Fibroblast of villous mesenchyme (primary cell): Measurements from ENCODE around the gene VGLL4. TPM values are rescaled to one million over a fixed set of nuclear protein-coding genes. Genes with fewer than 3 reads are reported as not detected.

Source experiments
- DNase-seq: peaks from one replicate; pipeline ENCODE4 v3.0.0-alpha.2; 2010; ENCODE audit warnings: low read depth
- H3K4me3 ChIP-seq: 2 replicates; pipeline ENCODE4 v1.5.1; 2011; ENCODE audit warnings: low read depth, mild to moderate bottlenecking, low read length
- total RNA-seq: library from RNA; depleted of rRNA; stranded (reverse); fragments of >200 nt; gene quantifications from 2 replicates; pipeline ENCODE4 v1.2.3, GENCODE V29; 2012
- TF ChIP-seq, protein P1 (sequence below): IDR thresholded peaks from 2 replicates; pipeline ENCODE4 v1.5.1; 2012; ENCODE audit warnings: low read depth, mild to moderate bottlenecking, low read length; ENCODE audit not compliant: insufficient read depth

VGLL4 gene
- total RNA-seq, 1 donor = 65.6 TPM

DNA sequence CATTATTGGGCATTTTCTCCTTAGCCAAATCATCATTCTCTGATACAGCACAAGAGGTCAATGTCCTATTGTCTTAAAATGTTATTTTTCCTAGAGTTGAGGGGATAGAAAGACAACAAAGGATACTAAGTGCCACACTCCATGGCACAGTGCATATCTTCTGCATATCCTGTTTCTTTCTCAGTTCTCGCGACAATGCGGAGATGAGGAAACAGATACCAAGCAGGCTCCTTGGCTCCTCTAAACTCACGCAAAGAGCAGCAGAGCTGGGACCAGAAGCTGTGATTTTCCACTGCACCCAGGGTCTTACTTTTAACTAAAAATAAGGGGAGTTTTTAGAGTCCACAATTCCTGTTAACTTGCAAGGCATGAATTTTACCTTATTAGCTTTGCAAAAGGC, 10.5 kb upstream of the VGLL4 start:
- no peak overlapping the region for H3K4me3 ChIP-seq
- no peak for DNase-seq
- TF ChIP-seq, protein P1, sequence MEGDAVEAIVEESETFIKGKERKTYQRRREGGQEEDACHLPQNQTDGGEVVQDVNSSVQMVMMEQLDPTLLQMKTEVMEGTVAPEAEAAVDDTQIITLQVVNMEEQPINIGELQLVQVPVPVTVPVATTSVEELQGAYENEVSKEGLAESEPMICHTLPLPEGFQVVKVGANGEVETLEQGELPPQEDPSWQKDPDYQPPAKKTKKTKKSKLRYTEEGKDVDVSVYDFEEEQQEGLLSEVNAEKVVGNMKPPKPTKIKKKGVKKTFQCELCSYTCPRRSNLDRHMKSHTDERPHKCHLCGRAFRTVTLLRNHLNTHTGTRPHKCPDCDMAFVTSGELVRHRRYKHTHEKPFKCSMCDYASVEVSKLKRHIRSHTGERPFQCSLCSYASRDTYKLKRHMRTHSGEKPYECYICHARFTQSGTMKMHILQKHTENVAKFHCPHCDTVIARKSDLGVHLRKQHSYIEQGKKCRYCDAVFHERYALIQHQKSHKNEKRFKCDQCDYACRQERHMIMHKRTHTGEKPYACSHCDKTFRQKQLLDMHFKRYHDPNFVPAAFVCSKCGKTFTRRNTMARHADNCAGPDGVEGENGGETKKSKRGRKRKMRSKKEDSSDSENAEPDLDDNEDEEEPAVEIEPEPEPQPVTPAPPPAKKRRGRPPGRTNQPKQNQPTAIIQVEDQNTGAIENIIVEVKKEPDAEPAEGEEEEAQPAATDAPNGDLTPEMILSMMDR = no peak

DNA sequence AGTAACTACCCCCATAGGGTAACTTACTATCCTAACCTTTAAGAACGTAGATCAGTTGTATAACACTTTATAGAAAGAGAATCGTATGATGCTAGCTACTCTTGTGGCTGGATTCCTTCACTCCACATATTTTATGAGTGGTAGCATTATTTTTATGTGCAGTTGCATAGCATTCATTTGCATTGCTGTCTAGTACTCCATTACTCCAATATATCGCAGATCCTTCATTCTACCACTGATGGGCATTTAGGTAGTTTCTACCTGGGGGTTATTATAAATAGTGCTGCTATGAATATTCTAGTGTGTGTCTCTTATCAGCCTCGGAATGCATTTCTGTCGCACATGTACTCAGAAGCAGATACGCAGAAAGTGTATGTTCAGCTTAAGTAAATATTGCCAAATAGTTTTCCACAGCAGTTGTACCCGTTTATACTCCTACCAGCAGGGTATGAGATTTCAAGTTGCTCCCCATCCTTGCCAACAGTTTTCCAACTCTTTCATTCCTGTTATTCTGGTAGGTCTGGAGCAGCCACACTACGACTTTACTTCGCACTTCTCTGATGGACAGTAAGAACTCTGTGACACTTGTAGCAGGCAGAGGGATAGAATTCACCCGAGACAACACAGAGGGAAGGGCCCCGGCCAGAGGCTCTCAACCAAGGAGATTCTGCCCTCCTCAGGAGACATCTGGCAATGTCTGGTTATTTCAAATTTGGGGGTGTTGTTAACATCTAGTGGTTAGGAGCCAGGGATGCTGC, 9.8 kb upstream of the VGLL4 start:
- no peak overlapping the region for H3K4me3 ChIP-seq
- DNase-seq = no peak
- TF ChIP-seq, protein P1 = no peak

GRCh38 chr3:11651900-11652299, 8.2 kb upstream of the VGLL4 start:
- TF ChIP-seq, protein P1 = peak; percentile 28
- DNase-seq = peak; percentile 67
- no peak overlapping the region for H3K4me3 ChIP-seq

DNA sequence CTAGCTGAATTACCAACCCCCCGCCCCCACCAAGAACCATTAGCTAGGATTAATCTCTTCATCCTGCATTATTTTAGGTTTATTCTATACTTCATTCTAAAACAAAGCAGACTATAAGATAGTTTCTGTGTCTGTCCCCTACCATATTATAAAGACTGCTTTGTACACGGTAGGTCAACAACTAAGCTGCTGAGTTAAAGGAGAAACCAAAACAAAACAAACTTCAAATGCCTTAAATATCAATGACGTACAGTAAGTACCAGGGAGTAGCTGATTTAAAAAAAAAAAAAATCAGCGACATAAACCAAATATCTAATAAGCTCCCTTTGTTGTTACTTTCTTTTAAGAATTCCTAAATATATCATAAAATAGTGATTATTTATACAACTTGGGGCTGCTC, 7.8 kb upstream of the VGLL4 start:
- no peak for DNase-seq
- TF ChIP-seq, protein P1 = no peak

DNA sequence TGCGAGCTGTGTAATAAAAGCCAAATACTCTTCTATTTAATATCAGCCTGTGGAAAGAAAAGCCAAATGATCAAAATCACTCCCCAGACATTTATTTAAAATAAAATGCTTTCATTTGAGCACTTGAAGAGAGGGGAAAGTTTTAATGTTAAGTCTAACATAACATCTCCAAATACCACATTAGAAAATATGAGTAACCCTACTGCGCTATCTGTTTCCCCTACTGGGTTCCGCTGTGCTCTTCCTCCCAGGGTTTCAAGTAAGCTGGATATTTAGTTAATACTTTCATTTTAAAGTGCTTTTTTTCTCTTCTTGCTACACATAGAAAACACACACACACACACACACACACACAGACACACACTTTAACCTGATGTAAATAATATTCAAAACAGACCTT, 6.7 kb upstream of the VGLL4 start:
- TF ChIP-seq, protein P1 = no peak
- DNase-seq = no peak
- no peak overlapping the region for H3K4me3 ChIP-seq

More for the DNA sequence above, 7.8 kb upstream of the VGLL4 start:
- H3K4me3 ChIP-seq = no peak overlapping the region

GRCh38 chr3:11648735-11649134, 5.0 kb upstream of the VGLL4 start:
- H3K4me3 ChIP-seq = no peak overlapping the region
- TF ChIP-seq, protein P1 = no peak
- no peak for DNase-seq

- TF ChIP-seq, protein P1 = no peak
- peak overlapping the region; percentile 84 for H3K4me3 ChIP-seq
- DNase-seq = peak; percentile 51
Measured at GRCh38 chr3:11643201-11643603, 513 bp downstream of the VGLL4 start.
